ENCODE data around the gene IGF2BP2.

DNA sequence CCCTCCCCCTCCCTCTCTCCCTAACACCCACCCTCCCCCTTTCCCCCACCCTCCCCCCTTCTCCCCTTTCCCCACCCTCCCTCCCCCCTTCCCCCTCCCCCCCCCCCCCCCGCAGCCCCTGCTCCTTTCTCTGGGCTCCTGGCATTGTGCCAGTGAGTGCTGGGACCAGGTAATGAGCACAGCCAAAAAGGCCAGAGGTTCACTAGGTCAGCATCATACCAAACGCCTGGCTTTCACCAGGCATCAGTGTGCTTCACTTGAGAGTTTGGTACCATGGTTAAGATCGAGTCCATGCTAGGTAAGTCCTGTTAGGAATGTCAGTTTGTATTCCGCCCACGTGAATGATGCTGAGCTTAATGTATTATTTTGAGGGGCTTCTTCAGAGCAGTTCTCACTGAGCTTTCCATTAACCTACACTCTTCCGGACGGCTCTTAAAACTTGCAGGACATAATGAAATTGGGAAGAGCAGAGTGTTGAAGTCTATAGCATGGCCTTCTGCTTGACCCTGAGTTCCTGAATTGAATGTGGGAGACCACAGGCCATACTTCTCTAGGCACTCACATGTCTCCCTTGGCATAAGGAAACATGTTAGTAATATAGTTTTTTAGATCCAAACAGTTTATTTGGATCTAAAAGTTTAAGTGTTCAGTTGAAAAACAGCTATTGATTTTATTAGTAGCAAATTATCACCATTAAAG, 193.2 kb downstream of the IGF2BP2 start:
- TF ChIP-seq, protein P1, sequence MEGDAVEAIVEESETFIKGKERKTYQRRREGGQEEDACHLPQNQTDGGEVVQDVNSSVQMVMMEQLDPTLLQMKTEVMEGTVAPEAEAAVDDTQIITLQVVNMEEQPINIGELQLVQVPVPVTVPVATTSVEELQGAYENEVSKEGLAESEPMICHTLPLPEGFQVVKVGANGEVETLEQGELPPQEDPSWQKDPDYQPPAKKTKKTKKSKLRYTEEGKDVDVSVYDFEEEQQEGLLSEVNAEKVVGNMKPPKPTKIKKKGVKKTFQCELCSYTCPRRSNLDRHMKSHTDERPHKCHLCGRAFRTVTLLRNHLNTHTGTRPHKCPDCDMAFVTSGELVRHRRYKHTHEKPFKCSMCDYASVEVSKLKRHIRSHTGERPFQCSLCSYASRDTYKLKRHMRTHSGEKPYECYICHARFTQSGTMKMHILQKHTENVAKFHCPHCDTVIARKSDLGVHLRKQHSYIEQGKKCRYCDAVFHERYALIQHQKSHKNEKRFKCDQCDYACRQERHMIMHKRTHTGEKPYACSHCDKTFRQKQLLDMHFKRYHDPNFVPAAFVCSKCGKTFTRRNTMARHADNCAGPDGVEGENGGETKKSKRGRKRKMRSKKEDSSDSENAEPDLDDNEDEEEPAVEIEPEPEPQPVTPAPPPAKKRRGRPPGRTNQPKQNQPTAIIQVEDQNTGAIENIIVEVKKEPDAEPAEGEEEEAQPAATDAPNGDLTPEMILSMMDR (IDR thresholded peaks at IDR 0.05 in 8 of 11, conservative IDR thresholded peaks at IDR 0.05 in 3 of 11) = no peak
- no peak for TF ChIP-seq POLR2AphosphoS5 (IDR thresholded peaks at IDR 0.05)
